H9 (cell line): Measurements from ENCODE around the gene CCDC38. TPM values are rescaled to one million over a fixed set of nuclear protein-coding genes. Genes with fewer than 3 reads are reported as not detected.

ENCODE experiments used
- DNase-seq: peaks from one replicate; pipeline ENCODE4 v3.0.0-alpha.2; 2017
- H2AFZ ChIP-seq: one replicate; pipeline ENCODE4 v1.6.1; 2013; ENCODE audit warnings: mild to moderate bottlenecking, low read length, control low read depth, moderate library complexity
- H2AK5ac ChIP-seq: 2 replicates; pipeline ENCODE4 v1.6.1; 2013; ENCODE audit warnings: low read length, control low read depth, mixed read lengths; ENCODE audit not compliant: insufficient read length
- H2BK120ac ChIP-seq: one replicate; pipeline ENCODE4 v1.6.1; 2013; ENCODE audit warnings: low read depth, mild to moderate bottlenecking, low read length, control low read depth, inconsistent platforms; ENCODE audit not compliant: poor library complexity, severe bottlenecking
- H2BK12ac ChIP-seq: 2 replicates; pipeline ENCODE4 v1.6.1; 2013; ENCODE audit warnings: low read length, control low read depth, mixed read lengths, low read depth; ENCODE audit not compliant: insufficient read length
- H2BK15ac ChIP-seq: 2 replicates; pipeline ENCODE4 v1.6.1; 2013; ENCODE audit warnings: low read depth, low read length, control low read depth
- H2BK20ac ChIP-seq: one replicate; pipeline ENCODE4 v1.6.1; 2013; ENCODE audit warnings: low read depth, mild to moderate bottlenecking, low read length, control low read depth, inconsistent platforms; ENCODE audit not compliant: poor library complexity, severe bottlenecking
- H2BK5ac ChIP-seq: 2 replicates; pipeline ENCODE4 v1.6.1; 2013; ENCODE audit warnings: low read length, control low read depth, mixed read lengths; ENCODE audit not compliant: insufficient read length
- H3K14ac ChIP-seq: 2 replicates; pipeline ENCODE4 v1.6.1; 2013; ENCODE audit warnings: low read length, control low read depth; ENCODE audit not compliant: insufficient read depth
- H3K18ac ChIP-seq: 2 replicates; pipeline ENCODE4 v1.6.1; 2013; ENCODE audit warnings: low read depth, mild to moderate bottlenecking, mixed read lengths, low read length, control low read depth; ENCODE audit not compliant: insufficient read length
- H3K23ac ChIP-seq: 2 replicates; pipeline ENCODE4 v1.6.1; 2013; ENCODE audit warnings: low read length, control low read depth, mixed read lengths, low read depth; ENCODE audit not compliant: insufficient read length
- H3K23me2 ChIP-seq: 2 replicates; pipeline ENCODE4 v1.6.1; 2013; ENCODE audit warnings: low read depth, mild to moderate bottlenecking, mixed read lengths, low read length, control low read depth; ENCODE audit not compliant: insufficient read length, poor library complexity, severe bottlenecking
- H3K27ac ChIP-seq: 2 replicates; pipeline ENCODE4 v1.5.1; 2013; ENCODE audit warnings: low read length, control low read depth, mixed read lengths, low read depth; ENCODE audit not compliant: insufficient read length
- H3K27me3 ChIP-seq: 2 replicates; pipeline ENCODE4 v1.6.1; 2013; ENCODE audit warnings: low read length, control low read depth, inconsistent platforms; ENCODE audit not compliant: insufficient read depth
- H3K4ac ChIP-seq: 2 replicates; pipeline ENCODE4 v1.6.1; 2013; ENCODE audit warnings: low read depth, mild to moderate bottlenecking, control low read depth, inconsistent platforms, low read length, moderate library complexity
- H3K4me1 ChIP-seq: 2 replicates; pipeline ENCODE4 v1.6.1; 2013; ENCODE audit warnings: low read length, control low read depth, inconsistent platforms; ENCODE audit not compliant: insufficient read depth
- H3K4me2 ChIP-seq: 2 replicates; pipeline ENCODE4 v1.6.1; 2013; ENCODE audit warnings: low read length, control low read depth, mixed read lengths; ENCODE audit not compliant: insufficient read length, insufficient read depth
- H3K56ac ChIP-seq: 2 replicates; pipeline ENCODE4 v1.6.1; 2013; ENCODE audit warnings: low read depth, mild to moderate bottlenecking, mixed read lengths, low read length, control low read depth; ENCODE audit not compliant: insufficient read length
- H3K79me1 ChIP-seq: 2 replicates; pipeline ENCODE4 v1.6.1; 2013; ENCODE audit warnings: low read depth, mild to moderate bottlenecking, moderate library complexity, low read length, control low read depth, inconsistent platforms; ENCODE audit not compliant: insufficient read depth, poor library complexity, severe bottlenecking
- H3K79me2 ChIP-seq: 2 replicates; pipeline ENCODE4 v1.6.1; 2013; ENCODE audit warnings: low read length, control low read depth, inconsistent platforms; ENCODE audit not compliant: insufficient read depth
- H3K9ac ChIP-seq: 2 replicates; pipeline ENCODE4 v1.6.1; 2013; ENCODE audit warnings: low read length, control low read depth, mixed read lengths; ENCODE audit not compliant: insufficient read length; ENCODE audit errors: extremely low read depth
- H3K9me3 ChIP-seq: one replicate; pipeline ENCODE4 v1.6.1; 2013; ENCODE audit warnings: low read depth, low read length, inconsistent platforms; ENCODE audit not compliant: control insufficient read depth
- H3T11ph ChIP-seq: one replicate; pipeline ENCODE4 v1.6.1; 2013; ENCODE audit warnings: mild to moderate bottlenecking, low read length, control low read depth, inconsistent platforms
- H4K20me1 ChIP-seq: one replicate; pipeline ENCODE4 v1.6.1; 2013; ENCODE audit not compliant: control insufficient read depth, insufficient read length, insufficient read depth
- H4K5ac ChIP-seq: 2 replicates; pipeline ENCODE4 v1.6.1; 2013; ENCODE audit warnings: low read depth, mild to moderate bottlenecking, mixed read lengths, low read length, control low read depth; ENCODE audit not compliant: insufficient read length
- H4K8ac ChIP-seq: replicated peaks from 2 replicates; pipeline ENCODE4 v1.6.1; 2013; ENCODE audit warnings: low read length, control low read depth, mixed read lengths, low read depth; ENCODE audit not compliant: insufficient read length
- H4K91ac ChIP-seq: 2 replicates; pipeline ENCODE4 v1.6.1; 2013; ENCODE audit warnings: low read depth, mild to moderate bottlenecking, moderate library complexity, mixed read lengths, low read length, control low read depth; ENCODE audit not compliant: insufficient read length
- H3K27ac Mint-ChIP-seq, 3 experiments: 2 replicates in 2 of 3; 3 replicates in 1 of 3; pipeline ENCODE4 v1.8.0; 2020 to 2021; ENCODE audit warnings: mixed read lengths in 3 of 3, mild to moderate bottlenecking in 1 of 3, moderate library complexity in 1 of 3
- H3K27me3 Mint-ChIP-seq: 2 replicates; pipeline ENCODE4 v1.8.0; 2021; ENCODE audit warnings: low read depth, mild to moderate bottlenecking, moderate library complexity, mixed read lengths
- H3K36me3 Mint-ChIP-seq, 3 experiments: 2 replicates in 2 of 3; 3 replicates in 1 of 3; pipeline ENCODE4 v1.8.0; 2020 to 2021; ENCODE audit warnings: low read depth in 3 of 3, mixed read lengths in 3 of 3; ENCODE audit not compliant: insufficient read depth in 1 of 3
- H3K4me1 Mint-ChIP-seq, 2 experiments: 2 replicates each; pipeline ENCODE4 v1.8.0; 2020; ENCODE audit warnings: mixed read lengths in 2 of 2
- H3K4me3 Mint-ChIP-seq, 2 experiments: 2 replicates in 1 of 2; 3 replicates in 1 of 2; pipeline ENCODE4 v1.8.0; 2020 to 2021; ENCODE audit warnings: mild to moderate bottlenecking in 2 of 2, mixed read lengths in 2 of 2, moderate library complexity in 1 of 2
- H3K9me3 Mint-ChIP-seq, 2 experiments: 2 replicates in 1 of 2; 3 replicates in 1 of 2; pipeline ENCODE4 v1.8.0; 2020; ENCODE audit warnings: mild to moderate bottlenecking in 2 of 2, mixed read lengths in 2 of 2, moderate library complexity in 1 of 2
- CTCF ChIP-seq: fragments of 200-600 bp; sonication (generic); conservative IDR thresholded peaks from 3 replicates; pipeline ENCODE4 v1.8.0; 2021; ENCODE audit warnings: antibody characterized with exemption, mild to moderate bottlenecking
- WGBS: extraction: QIAGEN DNeasy Blood & Tissue Kit; methylation state at CpG from one replicate; pipeline ENCODE4 v1.1.7; 2013; ENCODE audit warnings: missing lambda C conversion rate, low lambda C conversion rate, mixed read lengths; ENCODE audit not compliant: insufficient read length; ENCODE audit errors: extremely low coverage; 5-methylcytosine and 5-hydroxymethylcytosine counted together
- total RNA-seq: library from RNA; stranded (reverse); gene quantifications from 2 replicates; pipeline ENCODE4 v1.2.1, GENCODE V29; 2021

Gene CCDC38
- total RNA-seq, 1 experiment from 2014 or later, result not detected

- no peak overlapping the region for H4K8ac ChIP-seq
- H3K23ac ChIP-seq, result no peak overlapping the region
- H2BK5ac ChIP-seq, result no peak overlapping the region
- no peak overlapping the region for H2BK15ac ChIP-seq
- H2BK120ac ChIP-seq, result no peak overlapping the region
- H3K14ac ChIP-seq, result no peak overlapping the region
- H2BK12ac ChIP-seq, result no peak overlapping the region
- H3K27ac ChIP-seq, result no peak overlapping the region
- H3K9me3 ChIP-seq, result no peaks in the 10 kb centered on the region
- no peaks in the 10 kb centered on the region for H3K79me2 ChIP-seq
- H3K18ac ChIP-seq, result no peak overlapping the region
- H4K20me1 ChIP-seq, result no peaks in the 10 kb centered on the region
- no peak overlapping the region for H3T11ph ChIP-seq
- Mint-ChIP-seq H3K27ac (no peak overlapping the region), H3K36me3 (no peaks in the 10 kb centered on the region), H3K4me1 (peaks cover 24 to 26% of the 10 kb centered on the region in 2 experiments), H3K4me3 (no peak overlapping the region), H3K9me3 (no peaks in the 10 kb centered on the region), H3K27me3 (peaks cover 6% of the 10 kb centered on the region)
- no peak for DNase-seq
- H4K91ac ChIP-seq, result no peak overlapping the region
- no peak overlapping the region for H3K4ac ChIP-seq
- H3K4me1 ChIP-seq, result peaks cover 3% of the 10 kb centered on the region; the same call in 1 of the 2 replicates
- H2AFZ ChIP-seq, result no peak overlapping the region
- H3K4me2 ChIP-seq, result no peak overlapping the region
- H3K9ac ChIP-seq, result no peak overlapping the region
- H4K5ac ChIP-seq, result no peak overlapping the region
- WGBS, result no CpG with 5 or more reads among the region's 1 CpG
- no peaks in the 10 kb centered on the region for H3K27me3 ChIP-seq
- H3K56ac ChIP-seq, result no peak overlapping the region
- no peak overlapping the region for H2BK20ac ChIP-seq
- no peaks in the 10 kb centered on the region for H3K23me2 ChIP-seq
- TF ChIP-seq CTCF, result no peak
- H3K79me1 ChIP-seq, result no peaks in the 10 kb centered on the region
- no peak overlapping the region for H2AK5ac ChIP-seq
These were observed 42.3 kb upstream of the CCDC38 start for GRCh38 chr12:95984682-95985081.
